ENCODE data around the gene DHRS2. TPM values are rescaled to one million over a fixed set of nuclear protein-coding genes. Genes with fewer than 3 reads are reported as not detected.

The DHRS2 gene
- total and polyA plus RNA-seq, 2 of the 4 experiments (the other 2 are of a cell fraction): 0.12 to 0.18 TPM

DNA sequence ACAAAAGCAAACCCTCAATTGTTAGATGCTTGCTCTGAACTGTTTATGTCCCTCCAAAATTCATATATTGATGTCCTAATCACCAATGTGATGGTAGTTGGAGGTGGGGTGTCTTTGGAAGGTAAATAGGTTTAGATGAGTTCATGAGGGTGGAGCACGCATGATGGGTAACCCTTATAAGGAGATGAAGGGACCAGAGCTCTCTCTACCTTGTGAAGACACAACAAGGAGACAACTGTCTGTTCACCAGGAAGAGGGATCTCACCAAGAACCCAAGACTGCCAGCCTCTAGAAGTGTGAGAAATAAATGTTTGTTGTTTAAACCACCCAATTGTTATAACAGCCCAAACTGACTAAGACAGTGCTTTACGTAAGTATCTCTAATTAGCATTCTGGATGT, 27.0 kb downstream of the DHRS2 start:
- no peak overlapping the region for H2BK5ac ChIP-seq (ENCODE audit: low read depth, low read length, poor library complexity, severe bottlenecking)
- no peak overlapping the region for H3K9ac ChIP-seq (ENCODE audit: low read depth, low read length)
- ATAC-seq (ENCODE audit: low read depth): no peak
- no peak overlapping the region for H4K5ac ChIP-seq (ENCODE audit: low read depth, low read length)
- no CpG with 5 or more reads among the region's 2 CpGs for WGBS, 2 experiments (ENCODE audit: extremely low coverage in 2 of 2, insufficient read length in 1 of 2)
- H3K14ac ChIP-seq (replicated peaks; ENCODE audit: low read depth, low read length): no peak overlapping the region
- H2BK15ac ChIP-seq (ENCODE audit: low read depth, low read length): no peak overlapping the region
- H3K23ac ChIP-seq (ENCODE audit: low read depth, low read length): no peak overlapping the region
- H4K91ac ChIP-seq (ENCODE audit: insufficient read depth, low read depth, low read length): no peak overlapping the region
- H4K20me1 ChIP-seq (ENCODE audit: insufficient read depth, low read length): no peaks in the 10 kb centered on the region
- H4K8ac ChIP-seq (ENCODE audit: low read depth in 2 of 2, low read length in 2 of 2): no peak overlapping the region
- CTCF ChIA-PET: interaction anchor here (1.5 kb wide), 1 partner anchor 248 kb away, joined by 6 read pairs; no protein-coding TSS in a partner anchor
- no peak overlapping the region for H2AFZ ChIP-seq (replicated peaks; ENCODE audit: low read length, poor library complexity)
- intact Hi-C loops (cut with micrococcal nuclease) (no loop called here), dilution Hi-C loops (cut with HindIII; ENCODE audit: low sequenced_read_pairs, unreplicated experiment) (no loop called here), in situ Hi-C loops (cut with MboI; ENCODE audit: low sequenced_read_pairs) (no loop called here)
- no peak for DNase-seq
- H2BK120ac ChIP-seq (ENCODE audit: low read depth, low read length): no peak overlapping the region
- no peak overlapping the region for H3K4me2 ChIP-seq (ENCODE audit: low read depth, low read length)
- POLR2A ChIA-PET (ENCODE audit: unreplicated experiment): no interaction called here
- H3K56ac ChIP-seq (ENCODE audit: extremely low read depth, insufficient read depth, low read length): no peak overlapping the region; the same call in 1 of the 2 replicates
- no peaks in the 10 kb centered on the region for H3K9me3 ChIP-seq (ENCODE audit: control insufficient read depth, insufficient read depth, low read length)
- H3K4me1 ChIP-seq (ENCODE audit: control insufficient read depth, insufficient read depth, low read length): no peaks in the 10 kb centered on the region
- no peaks in the 10 kb centered on the region for H3K79me1 ChIP-seq (ENCODE audit: low read depth in 1 of 2, low read length in 2 of 2)
- H3K27ac ChIP-seq (ENCODE audit: insufficient read depth, low read length): no peak overlapping the region
- BruUV-seq (replicated peaks): no TSS peak
- TF ChIP-seq RAD21 (IDR thresholded peaks at IDR 0.05; ENCODE audit: low read length): no peak
- TF ChIP-seq MAFK (IDR thresholded peaks at IDR 0.05; ENCODE audit: low read depth, low read length): no peak
- TF ChIP-seq, protein P1, sequence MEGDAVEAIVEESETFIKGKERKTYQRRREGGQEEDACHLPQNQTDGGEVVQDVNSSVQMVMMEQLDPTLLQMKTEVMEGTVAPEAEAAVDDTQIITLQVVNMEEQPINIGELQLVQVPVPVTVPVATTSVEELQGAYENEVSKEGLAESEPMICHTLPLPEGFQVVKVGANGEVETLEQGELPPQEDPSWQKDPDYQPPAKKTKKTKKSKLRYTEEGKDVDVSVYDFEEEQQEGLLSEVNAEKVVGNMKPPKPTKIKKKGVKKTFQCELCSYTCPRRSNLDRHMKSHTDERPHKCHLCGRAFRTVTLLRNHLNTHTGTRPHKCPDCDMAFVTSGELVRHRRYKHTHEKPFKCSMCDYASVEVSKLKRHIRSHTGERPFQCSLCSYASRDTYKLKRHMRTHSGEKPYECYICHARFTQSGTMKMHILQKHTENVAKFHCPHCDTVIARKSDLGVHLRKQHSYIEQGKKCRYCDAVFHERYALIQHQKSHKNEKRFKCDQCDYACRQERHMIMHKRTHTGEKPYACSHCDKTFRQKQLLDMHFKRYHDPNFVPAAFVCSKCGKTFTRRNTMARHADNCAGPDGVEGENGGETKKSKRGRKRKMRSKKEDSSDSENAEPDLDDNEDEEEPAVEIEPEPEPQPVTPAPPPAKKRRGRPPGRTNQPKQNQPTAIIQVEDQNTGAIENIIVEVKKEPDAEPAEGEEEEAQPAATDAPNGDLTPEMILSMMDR (conservative IDR thresholded peaks at IDR 0.05; ENCODE audit: low read depth, low read length): no peak
- no peak for TF ChIP-seq BHLHE40 (IDR thresholded peaks at IDR 0.05; ENCODE audit: low read depth, low read length)
- TF ChIP-seq, protein P2, sequence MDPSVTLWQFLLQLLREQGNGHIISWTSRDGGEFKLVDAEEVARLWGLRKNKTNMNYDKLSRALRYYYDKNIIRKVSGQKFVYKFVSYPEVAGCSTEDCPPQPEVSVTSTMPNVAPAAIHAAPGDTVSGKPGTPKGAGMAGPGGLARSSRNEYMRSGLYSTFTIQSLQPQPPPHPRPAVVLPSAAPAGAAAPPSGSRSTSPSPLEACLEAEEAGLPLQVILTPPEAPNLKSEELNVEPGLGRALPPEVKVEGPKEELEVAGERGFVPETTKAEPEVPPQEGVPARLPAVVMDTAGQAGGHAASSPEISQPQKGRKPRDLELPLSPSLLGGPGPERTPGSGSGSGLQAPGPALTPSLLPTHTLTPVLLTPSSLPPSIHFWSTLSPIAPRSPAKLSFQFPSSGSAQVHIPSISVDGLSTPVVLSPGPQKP (IDR thresholded peaks at IDR 0.05; ENCODE audit: borderline replicate concordance, low read depth, low read length): no peak
- TF ChIP-seq RCOR1 (IDR thresholded peaks at IDR 0.05; ENCODE audit: insufficient replicate concordance, low read length): no peak
- TF ChIP-seq USF2 (IDR thresholded peaks at IDR 0.05; ENCODE audit: low read depth, low read length): no peak
- TF ChIP-seq MAZ (IDR thresholded peaks at IDR 0.05; ENCODE audit: borderline replicate concordance, low read depth, low read length): no peak
- H3K4me3 ChIP-seq (ENCODE audit: insufficient read depth, low read depth, low read length): no peak overlapping the region
- H3K27me3 ChIP-seq (ENCODE audit: control insufficient read depth, insufficient read depth, low read length): peaks cover 4% of the 10 kb centered on the region; the same call in 1 of the 2 replicates
- H3K36me3 ChIP-seq (ENCODE audit: control insufficient read depth, insufficient read depth, low read length): no peaks in the 10 kb centered on the region
- no peak overlapping the region for H3K4ac ChIP-seq (ENCODE audit: low read depth, low read length)
- H3K18ac ChIP-seq (ENCODE audit: low read depth, low read length): no peak overlapping the region
- no peaks in the 10 kb centered on the region for H3K9me1 ChIP-seq (ENCODE audit: insufficient read depth, low read length)
- H2AK9ac ChIP-seq (replicated peaks; ENCODE audit: low read depth, low read length, poor library complexity): no peak overlapping the region
- H2BK20ac ChIP-seq (ENCODE audit: low read depth, low read length): no peak overlapping the region
- no peak overlapping the region for H2AK5ac ChIP-seq (ENCODE audit: low read depth, low read length)
